SK-N-SH (cell line): ENCODE results near the gene CPEB2. TPM values are rescaled to one million over a fixed set of nuclear protein-coding genes. Genes with fewer than 3 reads are reported as not detected.

Experiments
- CTCF ChIA-PET: fragments of 300-600, 350-600 bp; formaldehyde crosslinking; extraction: SDS; loops from one replicate; lab custom pipeline; 2021; lab: Yijun Ruan, JAX
- POLR2A ChIA-PET: fragments of 350-600 bp; sonication (Branson Sonifier 250); formaldehyde crosslinking; extraction: SDS; loops from one replicate; lab custom pipeline; 2020; ENCODE audit warnings: antibody characterized with exemption, inconsistent platforms; lab: Yijun Ruan, JAX
- DNase-seq: peaks from one replicate; pipeline ENCODE4 v3.0.0; 2012
- H2AFZ ChIP-seq: fragments of 200-600 bp; sonication (generic); 2 replicates; pipeline ENCODE4 v1.8.1; 2016; ENCODE audit warnings: antibody characterized with exemption, mild to moderate bottlenecking, low read depth
- H3F3A ChIP-seq: fragments of 200-600 bp; sonication (generic); replicated peaks from 2 replicates; pipeline ENCODE3; 2016; ENCODE audit warnings: antibody characterized with exemption, mild to moderate bottlenecking; ENCODE audit not compliant: insufficient read depth
- H3K27ac ChIP-seq, 2 experiments: fragments of 200-500 bp in 1 of 2; fragments of 200-600 bp in 1 of 2; sonication (Bioruptor generic) in 1 of 2; sonication (generic), shearing (Covaris generic) in 1 of 2; 2 replicates each; pipeline versions ENCODE4 v1.5.1 to v1.6.1; 2014 to 2016; ENCODE audit warnings: low read depth in 2 of 2, inconsistent platforms in 1 of 2, low read length in 1 of 2, mild to moderate bottlenecking in 1 of 2, mixed read lengths in 1 of 2
- H3K27me3 ChIP-seq: fragments of 200-600 bp; sonication (generic), shearing (Covaris generic); 2 replicates; pipeline ENCODE4 v1.6.1; 2016; ENCODE audit warnings: mixed run types; ENCODE audit not compliant: insufficient read depth
- H3K36me3 ChIP-seq, 2 experiments: fragments of 200-500 bp in 1 of 2; fragments of 200-600 bp in 1 of 2; sonication (Bioruptor generic) in 1 of 2; sonication (generic) in 1 of 2; replicated peaks in 1 of 2; 2 replicates each; pipeline versions ENCODE3 to v1.5.1; 2014 to 2016; ENCODE audit warnings: low read length in 1 of 2, mild to moderate bottlenecking in 1 of 2; ENCODE audit not compliant: insufficient read depth in 2 of 2, control insufficient read depth in 1 of 2
- H3K4me1 ChIP-seq, 2 experiments: fragments of 200-500 bp in 1 of 2; fragments of 200-600 bp in 1 of 2; sonication (Bioruptor generic) in 1 of 2; sonication (generic), shearing (Covaris generic) in 1 of 2; 2 replicates each; pipeline versions ENCODE4 v1.5.1 to v1.6.1; 2014 to 2016; ENCODE audit warnings: low read depth in 1 of 2, low read length in 1 of 2, mixed run types in 1 of 2; ENCODE audit not compliant: insufficient read depth in 2 of 2, control insufficient read depth in 1 of 2
- H3K4me2 ChIP-seq: fragments of 200-600 bp; sonication (generic), shearing (Covaris generic); 2 replicates; pipeline ENCODE4 v1.6.1; 2017; ENCODE audit warnings: mixed run types
- H3K4me3 ChIP-seq, 2 experiments: fragments of 200-500 bp in 1 of 2; fragments of 200-600 bp in 1 of 2; sonication (Bioruptor generic) in 1 of 2; sonication (generic), shearing (Covaris generic) in 1 of 2; 2 replicates each; pipeline versions ENCODE4 v1.5.1 to v1.8.1; 2014 to 2016; ENCODE audit warnings: low read depth in 2 of 2, inconsistent platforms in 1 of 2, low read length in 1 of 2, mild to moderate bottlenecking in 1 of 2, mixed read lengths in 1 of 2, moderate library complexity in 1 of 2
- H3K79me2 ChIP-seq: fragments of 200-600 bp; sonication (generic); 2 replicates; pipeline ENCODE4 v1.8.1; 2017; ENCODE audit warnings: mild to moderate bottlenecking; ENCODE audit not compliant: insufficient read depth
- H3K9ac ChIP-seq: fragments of 200-600 bp; sonication (generic); 2 replicates; pipeline ENCODE4 v1.6.1; 2017; ENCODE audit warnings: mixed run types
- H3K9me2 ChIP-seq: fragments of 200-600 bp; sonication (generic); 2 replicates; pipeline ENCODE4 v1.6.1; 2017; ENCODE audit warnings: mixed run types
- H3K9me3 ChIP-seq: fragments of 200-600 bp; sonication (generic); 2 replicates; pipeline ENCODE4 v1.6.1; 2017; ENCODE audit warnings: mixed run types, mild to moderate bottlenecking, moderate library complexity
- H4K20me1 ChIP-seq: fragments of 200-600 bp; sonication (generic); 2 replicates; pipeline ENCODE4 v1.6.1; 2017; ENCODE audit warnings: mild to moderate bottlenecking, mixed run types; ENCODE audit not compliant: insufficient read depth
- CTCF ChIP-seq: fragments of 200-600 bp; sonication (generic); IDR thresholded peaks from 2 replicates; pipeline ENCODE4 v1.6.1; 2017; ENCODE audit warnings: antibody characterized with exemption, mild to moderate bottlenecking, moderate library complexity
- EZH2phosphoT487 ChIP-seq: fragments of 200-600 bp; sonication (generic); IDR thresholded peaks from 2 replicates; pipeline ENCODE4 v1.6.1; 2017; ENCODE audit warnings: low read depth, mixed run types, mild to moderate bottlenecking, antibody characterized with exemption, moderate library complexity, borderline replicate concordance
- FOSL2 ChIP-seq: IDR thresholded peaks from 2 replicates; pipeline ENCODE4 v1.4.0; 2012; ENCODE audit warnings: low read depth, mild to moderate bottlenecking, moderate library complexity, borderline replicate concordance
- FOXJ3 ChIP-seq: sonication (generic); formaldehyde crosslinking; IDR thresholded peaks from 2 replicates; pipeline ENCODE4 v1.5.1; 2020; ENCODE audit warnings: mild to moderate bottlenecking, missing genetic modification reagents
- FOXM1 ChIP-seq: IDR thresholded peaks from 2 replicates; pipeline ENCODE4 v1.4.0; 2012; ENCODE audit warnings: low read depth, mild to moderate bottlenecking
- GABPA ChIP-seq: IDR thresholded peaks from 2 replicates; pipeline ENCODE4 v1.4.0; 2012; ENCODE audit warnings: low read depth, mild to moderate bottlenecking
- GATA2 ChIP-seq: sonication (generic); formaldehyde crosslinking; IDR thresholded peaks from 2 replicates; pipeline ENCODE4 v1.5.0; 2020; ENCODE audit warnings: mild to moderate bottlenecking, missing genetic modification reagents
- IRF3 ChIP-seq: fragments of 150-350 bp; IDR thresholded peaks from 2 replicates; pipeline ENCODE4 v1.6.1; 2016; ENCODE audit warnings: mild to moderate bottlenecking, low read depth, low read length
- MEF2A ChIP-seq: IDR thresholded peaks from 2 replicates; pipeline ENCODE4 v1.4.0; 2012; ENCODE audit warnings: low read depth, borderline replicate concordance
- MXI1 ChIP-seq: IDR thresholded peaks from 2 replicates; pipeline ENCODE4 v1.6.1; 2012; ENCODE audit warnings: mild to moderate bottlenecking, low read depth, low read length, improper control_type of control experiment
- REST ChIP-seq: IDR thresholded peaks from 2 replicates; pipeline ENCODE4 v1.6.1; 2012; ENCODE audit warnings: mild to moderate bottlenecking, low read depth, low read length, moderate library complexity
- SIN3A ChIP-seq: IDR thresholded peaks from 2 replicates; pipeline ENCODE4 v1.6.1; 2012; ENCODE audit warnings: low read depth, mild to moderate bottlenecking, low read length, moderate library complexity, borderline replicate concordance
- TAF1 ChIP-seq: IDR thresholded peaks from 2 replicates; pipeline ENCODE4 v1.6.1; 2012; ENCODE audit warnings: low read depth, mild to moderate bottlenecking, low read length, moderate library complexity, borderline replicate concordance
- TCF12 ChIP-seq: IDR thresholded peaks from 2 replicates; pipeline ENCODE4 v1.4.0; 2012
- WGBS: methylation state at CpG from one replicate; pipeline ENCODE4 v1.1.6; 2017; ENCODE audit warnings: low lambda C conversion rate; 5-methylcytosine and 5-hydroxymethylcytosine counted together
- polyA plus RNA-seq, 3 experiments: library from polyadenylated mRNA; depleted of rRNA; stranded (reverse); fragments of >200 nt; gene quantifications; 2 replicates each; pipeline ENCODE4 v1.2.3, GENCODE V29; 2012

The CPEB2 gene
- polyA plus RNA-seq, 1 of the 3 experiments (the other 2 are of a cell fraction) = 2.1 TPM

GRCh38 chr4:15012017-15012788 is 9.9 kb downstream of the CPEB2 start:
- Histone ChIP-seq H3F3A (no peaks in the 10 kb centered on the region), H3K79me2 (peaks cover 74% of the 10 kb centered on the region), H3K36me3 (peaks cover 41 to 72% of the 10 kb centered on the region in 2 experiments), H3K4me2 (no peak overlapping the region), H2AFZ (no peak overlapping the region), H3K27ac (peak overlapping the region in 1 of 2 experiments; percentile 39; a peak in 1 of 4 replicates), H4K20me1 (peaks cover 3% of the 10 kb centered on the region; the same call in 1 of the 2 replicates), H3K27me3 (no peaks in the 10 kb centered on the region), H3K9ac (no peak overlapping the region), H3K4me3 (no peak overlapping the region), H3K9me3 (no peaks in the 10 kb centered on the region), H3K4me1 (peaks cover 32 to 58% of the 10 kb centered on the region in 2 experiments; a peak in 3 of 4 replicates), H3K9me2 (no peaks in the 10 kb centered on the region)
- POLR2A ChIA-PET = no interaction called here
- 85% methylated on average over 3 of the region's 3 CpGs for WGBS
- CTCF ChIA-PET = no interaction called here
- DNase-seq = no peak
- no peak for TF ChIP-seq CTCF
- no peak for TF ChIP-seq EZH2phosphoT487
- TF ChIP-seq MEF2A = no peak
- no peak for TF ChIP-seq IRF3
- no peak for TF ChIP-seq FOSL2
- no peak for TF ChIP-seq SIN3A
- no peak for TF ChIP-seq FOXM1
- no peak for TF ChIP-seq TCF12
- TF ChIP-seq GATA2 (CRISPR knock-in tag) = no peak
- no peak for TF ChIP-seq REST
- TF ChIP-seq FOXJ3 (CRISPR knock-in tag) = no peak
- TF ChIP-seq GABPA = no peak
- no peak for TF ChIP-seq TAF1
- TF ChIP-seq MXI1 = no peak
